AG04450 (cell line): ENCODE measurements around the gene ADAMTS2. TPM values are rescaled to one million over a fixed set of nuclear protein-coding genes. Genes with fewer than 3 reads are reported as not detected.

ENCODE experiments used
- CTCF ChIA-PET: fragments of 300-600, 350-600 bp; formaldehyde crosslinking; extraction: SDS; loops from one replicate; lab custom pipeline; 2022; ENCODE audit warnings: antibody characterized with exemption, inconsistent platforms; lab: Charles Lee
- POLR2A ChIA-PET: fragments of 350-600 bp; formaldehyde crosslinking; extraction: SDS; loops from one replicate; lab custom pipeline; 2021; ENCODE audit warnings: antibody characterized with exemption, inconsistent platforms; lab: Yijun Ruan, JAX
- DNase-seq: peaks from one replicate; pipeline ENCODE4 v3.0.0-alpha.2; 2011; ENCODE audit warnings: low read depth, low spot score
- H3K27ac ChIP-seq: one replicate; pipeline ENCODE4 v1.5.1; 2012; ENCODE audit warnings: low read depth, low read length, control low read depth
- H3K27me3 ChIP-seq: one replicate; pipeline ENCODE4 v1.6.0; 2012; ENCODE audit warnings: low read length; ENCODE audit not compliant: control insufficient read depth, insufficient read depth
- H3K4me3 ChIP-seq: 2 replicates; pipeline ENCODE4 v1.5.1; 2011; ENCODE audit warnings: mild to moderate bottlenecking, low read depth, low read length, control low read depth
- H3K9me3 ChIP-seq: 2 replicates; pipeline ENCODE4 v1.5.1; 2012; ENCODE audit warnings: low read length; ENCODE audit not compliant: control insufficient read depth, insufficient read depth
- CTCF ChIP-seq: IDR thresholded peaks from 2 replicates; pipeline ENCODE4 v1.5.1; 2011; ENCODE audit warnings: low read depth, low read length, control low read depth, inconsistent platforms
- polyA plus RNA-seq: library from polyadenylated mRNA; depleted of rRNA; stranded (reverse); fragments of >200 nt; gene quantifications from 2 replicates; pipeline ENCODE4 v1.2.3, GENCODE V29; 2011

The ADAMTS2 gene
- polyA plus RNA-seq, 1 experiment: 22.6 TPM

DNA sequence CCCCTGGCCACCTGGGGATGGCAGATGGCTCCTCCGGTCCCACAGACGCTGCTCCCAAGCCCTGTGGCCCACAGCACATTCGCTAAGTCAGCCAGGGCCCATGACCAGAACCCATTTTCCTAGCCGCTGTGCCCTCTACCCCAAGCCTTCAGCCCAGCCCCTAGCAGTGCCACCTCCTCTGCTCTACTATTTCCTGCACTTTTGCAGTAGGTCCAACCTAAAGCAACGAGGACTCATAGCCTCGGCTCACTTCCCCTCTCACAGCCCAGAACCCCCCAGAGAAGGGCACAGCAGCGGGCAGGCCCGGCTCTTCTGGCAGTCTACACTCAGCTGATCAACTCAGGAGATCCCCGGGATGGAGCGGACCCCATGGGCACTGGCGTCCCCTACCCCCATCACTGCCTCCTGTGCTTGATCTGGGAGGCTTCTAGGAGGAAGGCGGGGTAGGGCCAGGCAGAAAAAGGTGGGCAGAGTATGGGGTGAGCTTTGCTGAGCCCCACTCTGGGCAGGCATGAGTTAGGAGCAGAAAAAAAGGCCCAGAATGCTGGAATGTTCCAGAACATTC, 173.9 kb downstream of the ADAMTS2 start:
- Histone ChIP-seq H3K4me3 (no peak overlapping the region), H3K27me3 (no peaks in the 10 kb centered on the region), H3K27ac (no peak overlapping the region), H3K9me3 (peaks cover 9% of the 10 kb centered on the region)
- TF ChIP-seq CTCF: no peak
- ChIA-PET POLR2A (no interaction called here), CTCF (no interaction called here)
- DNase-seq: no peak

GRCh38 chr5:179170606-179171005, 174.7 kb downstream of the ADAMTS2 start:
- ChIA-PET POLR2A (no interaction called here), CTCF (no interaction called here)
- no peaks in the 10 kb centered on the region for H3K27me3 ChIP-seq
- no peak for TF ChIP-seq CTCF
- DNase-seq: no peak
- H3K4me3 ChIP-seq: no peak overlapping the region
- no peak overlapping the region for H3K27ac ChIP-seq
- peaks cover 9% of the 10 kb centered on the region for H3K9me3 ChIP-seq

- no peak for DNase-seq
- POLR2A ChIA-PET: no interaction called here
- Histone ChIP-seq H3K27ac (no peak overlapping the region), H3K9me3 (peaks cover 9% of the 10 kb centered on the region), H3K27me3 (no peaks in the 10 kb centered on the region), H3K4me3 (no peak overlapping the region)
- CTCF ChIA-PET: no interaction called here
- no peak for TF ChIP-seq CTCF
Measured at GRCh38 chr5:179169836-179170235, 175.4 kb downstream of the ADAMTS2 start.

- TF ChIP-seq CTCF: no peak
- ChIA-PET CTCF (interaction anchor here (0.6 to 4.2 kb wide), 5 partner anchors 175 to 327 kb away, joined by 3 to 91 read pairs (median 13); no protein-coding TSS in a partner anchor), POLR2A (no interaction called here)
- H3K27ac ChIP-seq: no peak overlapping the region
- no peak overlapping the region for H3K4me3 ChIP-seq
- H3K27me3 ChIP-seq: no peaks in the 10 kb centered on the region
- peaks cover 9% of the 10 kb centered on the region for H3K9me3 ChIP-seq
- no peak for DNase-seq
Measured at GRCh38 chr5:179168664-179169063, 176.6 kb downstream of the ADAMTS2 start.

- no peak for TF ChIP-seq CTCF
- POLR2A ChIA-PET: interaction anchor here (1.0 kb wide), 1 partner anchor 146 kb away, joined by 4 read pairs; no protein-coding TSS in a partner anchor
- H3K4me3 ChIP-seq: no peak overlapping the region
- no peaks in the 10 kb centered on the region for H3K27me3 ChIP-seq
- CTCF ChIA-PET: interaction anchor here (0.6 to 4.2 kb wide), 48 partner anchors 8 to 1014 kb away, joined by 3 to 91 read pairs (median 4); no protein-coding TSS in a partner anchor
- H3K27ac ChIP-seq: no peak overlapping the region
- no peak for DNase-seq
- peaks cover 10% of the 10 kb centered on the region for H3K9me3 ChIP-seq
Measured at GRCh38 chr5:179167871-179168451, 177.3 kb downstream of the ADAMTS2 start.
